MM.1S (cell line): ENCODE results near the gene AFAP1.

ENCODE experiments used
- DNase-seq: peaks from one replicate; pipeline ENCODE4 v3.0.0-alpha.2; 2015
- H2AFZ ChIP-seq: fragments of 300-600 bp; sonication (generic); 2 replicates; pipeline ENCODE4 v1.6.0; 2016; ENCODE audit warnings: antibody characterized with exemption, low read length
- H3F3A ChIP-seq: fragments of 300-600 bp; sonication (generic); 2 replicates; pipeline ENCODE4 v1.6.1; 2016; ENCODE audit warnings: mild to moderate bottlenecking, antibody characterized with exemption, low read length, moderate library complexity, mixed read lengths; ENCODE audit not compliant: insufficient read depth
- H3K27ac ChIP-seq: fragments of 300-600 bp; sonication (generic); 2 replicates; pipeline ENCODE4 v1.5.1; 2016; ENCODE audit warnings: mild to moderate bottlenecking, low read length
- H3K27me3 ChIP-seq: fragments of 300-600 bp; sonication (generic); replicated peaks from 2 replicates; pipeline ENCODE4 v1.6.0; 2016; ENCODE audit warnings: low read length; ENCODE audit not compliant: insufficient read depth
- H3K36me3 ChIP-seq: fragments of 300-600 bp; sonication (generic); replicated peaks from 2 replicates; pipeline ENCODE4 v1.6.1; 2016; ENCODE audit warnings: mild to moderate bottlenecking, low read length, mixed read lengths; ENCODE audit not compliant: insufficient read depth
- H3K4me1 ChIP-seq: fragments of 300-600 bp; sonication (generic); 2 replicates; pipeline ENCODE4 v1.6.1; 2016; ENCODE audit warnings: low read length, mixed read lengths
- H3K4me2 ChIP-seq: fragments of 300-600 bp; sonication (generic); 2 replicates; pipeline ENCODE4 v1.6.0; 2016; ENCODE audit warnings: low read depth, low read length
- H3K4me3 ChIP-seq: fragments of 300-600 bp; sonication (generic); 2 replicates; pipeline ENCODE4 v1.5.1; 2016; ENCODE audit warnings: low read length, mixed read lengths
- H3K79me2 ChIP-seq: fragments of 300-600 bp; sonication (generic); 2 replicates; pipeline ENCODE4 v1.6.1; 2016; ENCODE audit warnings: mixed run types, low read length, mixed read lengths
- H3K9ac ChIP-seq: fragments of 300-600 bp; sonication (generic); 2 replicates; pipeline ENCODE4 v1.6.1; 2016; ENCODE audit warnings: low read length, mixed read lengths
- H3K9me2 ChIP-seq: fragments of 300-600 bp; sonication (generic); replicated peaks from 2 replicates; pipeline ENCODE4 v1.6.1; 2016; ENCODE audit warnings: mild to moderate bottlenecking, low read length, mixed read lengths; ENCODE audit not compliant: insufficient read depth
- H3K9me3 ChIP-seq: fragments of 300-600 bp; sonication (generic); replicated peaks from 2 replicates; pipeline ENCODE4 v1.6.1; 2016; ENCODE audit warnings: mild to moderate bottlenecking, low read length, mixed read lengths; ENCODE audit not compliant: insufficient read depth
- H4K20me1 ChIP-seq: fragments of 300-600 bp; sonication (generic); 2 replicates; pipeline ENCODE4 v1.6.1; 2016; ENCODE audit warnings: mild to moderate bottlenecking, low read length, moderate library complexity, mixed read lengths; ENCODE audit not compliant: insufficient read depth
- EZH2 ChIP-seq: fragments of 300-600 bp; sonication (generic); optimal IDR thresholded peaks from 2 replicates; pipeline ENCODE3; 2017; ENCODE audit warnings: low read depth, mild to moderate bottlenecking, antibody characterized with exemption, low read length, mixed read lengths
- EZH2phosphoT487 ChIP-seq: fragments of 300-600 bp; sonication (generic); IDR thresholded peaks from 2 replicates; pipeline ENCODE4 v1.6.1; 2018; ENCODE audit warnings: antibody characterized with exemption, low read length
- TF ChIP-seq, protein P1 (sequence below): fragments of 300-600 bp; sonication (generic); IDR thresholded peaks from 2 replicates; pipeline ENCODE4 v1.5.1; 2016; ENCODE audit warnings: antibody characterized with exemption, low read length, mixed read lengths

The AFAP1 gene

DNA sequence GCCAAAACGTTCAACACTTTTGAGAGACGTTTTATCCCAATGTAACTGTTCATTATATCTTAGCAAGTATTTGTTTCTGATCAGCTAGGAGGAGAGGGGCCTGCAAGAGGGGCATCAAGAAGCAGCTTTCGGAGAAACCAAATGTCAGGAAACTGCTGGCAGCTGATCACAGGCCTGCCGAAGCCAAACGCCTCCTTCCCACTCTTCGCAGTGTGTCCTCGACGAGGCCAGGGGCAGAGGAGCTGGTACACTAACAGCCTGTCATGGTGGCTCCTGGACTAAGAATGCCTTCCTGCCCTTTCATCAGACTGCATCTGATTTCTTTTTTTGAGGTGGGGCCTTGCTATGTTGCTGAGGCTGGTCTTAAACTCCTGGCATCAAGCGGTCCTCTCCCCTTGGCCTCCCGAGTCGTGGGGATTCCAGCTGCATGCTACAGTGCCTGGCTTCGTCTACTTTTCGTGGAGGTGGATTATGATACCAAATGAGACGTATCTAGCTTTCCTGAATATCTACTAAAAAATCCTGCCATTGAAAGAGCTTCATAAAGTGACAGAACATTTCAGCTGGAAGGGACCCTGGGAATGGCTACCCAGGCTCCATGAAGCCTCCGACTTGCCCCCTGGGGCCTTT is 134.8 kb downstream of the AFAP1 start:
- Histone ChIP-seq H3K4me2 (no peak overlapping the region), H3K4me1 (no peaks in the 10 kb centered on the region), H3K4me3 (no peak overlapping the region), H2AFZ (no peak overlapping the region), H3K9me3 (no peaks in the 10 kb centered on the region), H3K36me3 (no peaks in the 10 kb centered on the region), H3K9me2 (no peaks in the 10 kb centered on the region), H4K20me1 (no peaks in the 10 kb centered on the region), H3K79me2 (no peaks in the 10 kb centered on the region), H3K27me3 (peaks cover 87% of the 10 kb centered on the region), H3K27ac (no peak overlapping the region), H3K9ac (no peak overlapping the region), H3F3A (no peaks in the 10 kb centered on the region)
- no peak for DNase-seq
- TF ChIP-seq, protein P1, sequence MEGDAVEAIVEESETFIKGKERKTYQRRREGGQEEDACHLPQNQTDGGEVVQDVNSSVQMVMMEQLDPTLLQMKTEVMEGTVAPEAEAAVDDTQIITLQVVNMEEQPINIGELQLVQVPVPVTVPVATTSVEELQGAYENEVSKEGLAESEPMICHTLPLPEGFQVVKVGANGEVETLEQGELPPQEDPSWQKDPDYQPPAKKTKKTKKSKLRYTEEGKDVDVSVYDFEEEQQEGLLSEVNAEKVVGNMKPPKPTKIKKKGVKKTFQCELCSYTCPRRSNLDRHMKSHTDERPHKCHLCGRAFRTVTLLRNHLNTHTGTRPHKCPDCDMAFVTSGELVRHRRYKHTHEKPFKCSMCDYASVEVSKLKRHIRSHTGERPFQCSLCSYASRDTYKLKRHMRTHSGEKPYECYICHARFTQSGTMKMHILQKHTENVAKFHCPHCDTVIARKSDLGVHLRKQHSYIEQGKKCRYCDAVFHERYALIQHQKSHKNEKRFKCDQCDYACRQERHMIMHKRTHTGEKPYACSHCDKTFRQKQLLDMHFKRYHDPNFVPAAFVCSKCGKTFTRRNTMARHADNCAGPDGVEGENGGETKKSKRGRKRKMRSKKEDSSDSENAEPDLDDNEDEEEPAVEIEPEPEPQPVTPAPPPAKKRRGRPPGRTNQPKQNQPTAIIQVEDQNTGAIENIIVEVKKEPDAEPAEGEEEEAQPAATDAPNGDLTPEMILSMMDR = no peak
- TF ChIP-seq EZH2phosphoT487 (no peak), EZH2 (no peak)

DNA sequence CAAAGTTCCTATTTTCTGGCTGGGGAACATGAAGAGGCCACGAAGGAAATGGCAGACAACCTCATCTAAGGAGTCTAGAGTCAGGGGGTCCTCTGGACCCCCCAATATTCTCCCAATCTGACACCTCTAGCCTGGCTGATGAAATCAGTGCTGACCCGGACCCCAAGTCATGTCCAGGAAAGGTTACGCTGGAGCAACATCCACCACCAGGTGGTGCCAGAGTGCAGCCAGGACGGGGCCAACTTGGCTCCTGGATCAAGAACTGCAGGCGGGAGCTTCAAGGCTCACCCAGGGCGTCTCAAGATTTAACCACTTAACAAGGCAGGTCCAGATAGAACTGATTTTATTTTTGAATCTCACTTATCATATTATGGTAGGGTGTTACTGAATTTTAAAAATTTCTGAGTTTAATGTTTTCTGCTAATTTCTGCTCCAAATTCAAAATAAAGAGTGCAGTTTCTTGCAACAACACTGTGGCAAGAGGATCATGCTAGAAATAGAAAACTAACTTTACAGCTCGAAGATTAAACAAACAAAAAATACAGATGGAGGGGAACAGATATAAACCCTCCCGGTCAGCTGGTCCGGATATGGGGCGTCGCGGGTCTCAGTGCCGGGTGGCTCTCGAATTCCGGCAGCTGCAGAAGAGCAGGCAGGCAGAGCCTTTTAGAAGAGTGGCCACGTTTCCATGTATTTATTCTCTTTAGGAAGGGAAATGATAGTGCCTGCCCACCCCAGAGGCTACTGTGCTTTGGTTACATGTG is 135.5 kb downstream of the AFAP1 start:
- H3K79me2 ChIP-seq = no peaks in the 10 kb centered on the region
- H3K4me1 ChIP-seq = no peaks in the 10 kb centered on the region
- H3K9me3 ChIP-seq = no peaks in the 10 kb centered on the region
- no peaks in the 10 kb centered on the region for H4K20me1 ChIP-seq
- H2AFZ ChIP-seq = no peak overlapping the region
- H3K4me3 ChIP-seq = no peak overlapping the region
- H3K27ac ChIP-seq = no peak overlapping the region
- TF ChIP-seq, protein P1 = peak; percentile 94
- TF ChIP-seq EZH2phosphoT487 = no peak
- H3F3A ChIP-seq = no peaks in the 10 kb centered on the region
- H3K9me2 ChIP-seq = no peaks in the 10 kb centered on the region
- H3K27me3 ChIP-seq = peaks cover 87% of the 10 kb centered on the region
- peak; percentile 66 for DNase-seq
- no peaks in the 10 kb centered on the region for H3K36me3 ChIP-seq
- H3K9ac ChIP-seq = no peak overlapping the region
- H3K4me2 ChIP-seq = no peak overlapping the region

DNA sequence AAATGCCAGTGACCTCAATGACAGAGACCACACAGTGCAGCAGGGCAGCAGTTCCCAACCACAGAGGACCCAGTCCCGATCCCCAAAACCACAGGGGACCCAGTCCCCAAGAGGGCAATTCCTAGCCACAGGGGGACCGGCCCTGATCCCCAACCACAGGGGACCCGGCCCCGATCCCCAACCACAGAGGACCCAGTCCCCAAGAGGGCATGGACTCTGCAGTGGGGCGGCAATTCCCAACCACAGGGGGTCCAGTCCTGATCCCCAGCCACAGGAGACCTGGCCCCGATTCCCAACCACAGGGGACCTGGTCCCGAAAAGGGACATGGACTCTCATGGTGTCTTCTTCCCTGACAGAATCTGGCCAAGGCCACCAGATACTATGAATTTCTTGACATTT is 136.3 kb downstream of the AFAP1 start:
- H3F3A ChIP-seq = no peaks in the 10 kb centered on the region
- no peak for TF ChIP-seq EZH2phosphoT487
- TF ChIP-seq, protein P1 = no peak
- TF ChIP-seq EZH2 = no peak
- H4K20me1 ChIP-seq = no peaks in the 10 kb centered on the region
- no peak overlapping the region for H3K27ac ChIP-seq
- DNase-seq = no peak
- no peak overlapping the region for H3K4me3 ChIP-seq
- H3K9me2 ChIP-seq = no peaks in the 10 kb centered on the region
- H3K4me2 ChIP-seq = no peak overlapping the region
- no peaks in the 10 kb centered on the region for H3K36me3 ChIP-seq
- H3K9me3 ChIP-seq = no peaks in the 10 kb centered on the region
- H3K9ac ChIP-seq = no peak overlapping the region
- H3K4me1 ChIP-seq = no peaks in the 10 kb centered on the region
- H2AFZ ChIP-seq = no peak overlapping the region
- H3K27me3 ChIP-seq = peaks cover 88% of the 10 kb centered on the region
- no peaks in the 10 kb centered on the region for H3K79me2 ChIP-seq
